ENCODE measurements around the gene RELB.

Gene RELB

GRCh38 chr19:45078390-45079062 is 77.3 kb downstream of the RELB start:
- no peak for DNase-seq

- peak in 56 of 58 donors; percentile 11 to 85 (median 60) for DNase-seq
Measured at GRCh38 chr19:45079063-45079910, 78.0 kb downstream of the RELB start, which contains the start of gene GEMIN7. Gene GEMIN7, plus strand, starts transcription at chr19:45079260. Its CDS starts 10,855 bp downstream, at chr19:45090115.

GRCh38 chr19:45079911-45080370 is 78.7 kb downstream of the RELB start:
- no peak for DNase-seq

- no peak for DNase-seq
Measured at GRCh38 chr19:45082170-45082569, 80.9 kb downstream of the RELB start.

GRCh38 chr19:45086480-45086879 is 85.2 kb downstream of the RELB start:
- DNase-seq: no peak

- peak in 1 of 58 donors; percentile 5 for DNase-seq
Measured at GRCh38 chr19:45087531-45087930, 86.3 kb downstream of the RELB start.

Data from anterior cingulate cortex (tissue), 58 donors.